ENCODE data around the gene CSN3.

CSN3 gene

DNA sequence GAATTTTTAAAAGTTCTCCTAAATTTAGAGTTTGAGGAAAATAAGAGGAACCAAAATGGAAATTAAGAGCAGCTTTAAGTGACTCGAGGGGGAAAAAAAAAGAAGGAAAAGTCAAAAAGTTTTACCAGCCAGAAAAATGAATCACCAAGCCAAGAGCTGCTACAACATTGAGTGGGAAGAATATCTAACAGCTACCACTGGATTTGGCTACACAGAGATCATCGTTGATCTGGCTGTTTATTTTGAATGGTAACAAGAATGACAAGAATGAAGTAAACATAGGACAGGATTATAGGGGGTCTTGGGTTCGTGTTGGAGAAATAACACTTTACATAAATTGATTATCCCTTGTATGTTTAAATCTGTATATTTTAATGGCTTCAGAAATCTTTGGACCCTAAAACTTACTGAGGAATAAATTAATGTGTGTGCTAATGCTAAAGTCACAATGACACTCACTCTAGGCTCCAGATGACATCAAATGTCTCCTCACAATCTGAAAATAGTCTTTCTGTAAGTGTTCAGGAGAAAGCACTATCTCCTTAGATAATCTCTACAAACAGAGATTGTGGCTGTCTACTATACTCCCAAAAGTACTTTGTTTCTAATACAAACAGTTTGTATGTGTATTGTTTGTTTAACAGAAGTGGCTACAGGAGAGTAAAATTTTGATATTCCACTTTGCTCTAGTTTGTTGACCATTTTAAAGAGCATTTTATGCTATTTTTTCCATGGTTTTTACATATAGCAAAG is 3.1 kb upstream of the CSN3 start:
- FAIRE-seq: no peak
- DNase-seq (ENCODE audit: insufficient read length): no peak
- TF ChIP-seq TAF1 (IDR thresholded peaks at IDR 0.05; ENCODE audit: borderline replicate concordance, low read depth, low read length) (no peak), POLR2A (IDR thresholded peaks at IDR 0.05; ENCODE audit: low read depth, low read length) (no peak), POLR2AphosphoS5 (IDR thresholded peaks at IDR 0.05; ENCODE audit: low read depth, low read length) (no peak)

DNA sequence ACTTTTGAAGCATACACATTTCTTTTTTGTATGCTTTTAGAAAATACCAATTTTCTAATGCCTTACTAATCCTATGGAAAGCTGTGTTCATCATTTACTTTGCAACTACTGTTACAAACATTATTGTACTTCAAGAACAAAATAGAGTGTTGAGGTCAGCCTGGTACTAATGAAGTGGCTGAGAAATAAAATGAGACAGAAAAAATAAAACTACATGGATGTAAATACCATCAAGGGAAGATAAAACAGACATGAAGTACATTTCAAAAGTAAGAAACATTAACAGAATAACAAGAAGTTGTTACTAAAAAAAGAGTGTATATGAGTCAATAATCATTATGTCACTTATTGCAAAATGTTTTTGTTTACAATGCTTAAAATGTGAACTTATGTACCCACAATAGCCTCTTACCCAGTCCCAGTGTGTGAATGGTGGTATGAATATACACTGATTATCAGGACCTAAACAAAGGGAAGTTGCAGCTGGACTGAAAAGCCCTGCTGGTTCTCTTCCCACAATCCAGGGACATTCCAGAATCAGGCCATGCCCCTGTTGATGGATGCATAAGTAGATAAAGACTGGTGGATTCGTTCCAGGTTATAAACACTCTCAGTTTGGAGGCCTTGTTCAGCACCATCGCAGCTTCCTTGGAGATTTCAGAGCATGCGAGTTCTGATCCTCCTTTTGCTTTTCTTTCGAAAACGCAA is 2.4 kb upstream of the CSN3 start:
- no peak for FAIRE-seq
- no peak for DNase-seq (ENCODE audit: insufficient read length)
- TF ChIP-seq POLR2AphosphoS5 (IDR thresholded peaks at IDR 0.05; ENCODE audit: low read depth, low read length) (no peak), POLR2A (IDR thresholded peaks at IDR 0.05; ENCODE audit: low read depth, low read length) (no peak), TAF1 (IDR thresholded peaks at IDR 0.05; ENCODE audit: borderline replicate concordance, low read depth, low read length) (no peak)

DNA sequence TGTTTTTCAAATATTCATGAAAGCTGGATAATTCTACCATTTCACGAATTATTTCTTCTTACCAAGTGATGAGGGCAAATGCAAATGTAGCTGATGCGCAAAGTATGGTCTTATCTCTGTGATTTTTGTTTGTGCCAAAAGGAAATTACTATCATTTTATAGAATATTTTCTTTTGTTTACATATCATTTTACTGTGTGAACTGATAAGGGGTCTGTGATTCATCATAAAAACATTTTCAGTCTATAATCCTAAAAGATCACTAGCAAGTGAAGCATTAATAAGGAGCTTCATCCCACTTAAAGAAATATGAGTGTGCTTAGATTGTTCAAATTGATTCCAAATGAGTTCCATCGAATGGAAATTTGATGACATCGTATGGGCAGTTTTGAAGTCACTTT is 694 bp downstream of the CSN3 start:
- DNase-seq (ENCODE audit: insufficient read length): no peak
- TF ChIP-seq POLR2A (IDR thresholded peaks at IDR 0.05; ENCODE audit: low read depth, low read length) (no peak), TAF1 (IDR thresholded peaks at IDR 0.05; ENCODE audit: borderline replicate concordance, low read depth, low read length) (no peak), POLR2AphosphoS5 (IDR thresholded peaks at IDR 0.05; ENCODE audit: low read depth, low read length) (no peak)
- no peak for FAIRE-seq

DNA sequence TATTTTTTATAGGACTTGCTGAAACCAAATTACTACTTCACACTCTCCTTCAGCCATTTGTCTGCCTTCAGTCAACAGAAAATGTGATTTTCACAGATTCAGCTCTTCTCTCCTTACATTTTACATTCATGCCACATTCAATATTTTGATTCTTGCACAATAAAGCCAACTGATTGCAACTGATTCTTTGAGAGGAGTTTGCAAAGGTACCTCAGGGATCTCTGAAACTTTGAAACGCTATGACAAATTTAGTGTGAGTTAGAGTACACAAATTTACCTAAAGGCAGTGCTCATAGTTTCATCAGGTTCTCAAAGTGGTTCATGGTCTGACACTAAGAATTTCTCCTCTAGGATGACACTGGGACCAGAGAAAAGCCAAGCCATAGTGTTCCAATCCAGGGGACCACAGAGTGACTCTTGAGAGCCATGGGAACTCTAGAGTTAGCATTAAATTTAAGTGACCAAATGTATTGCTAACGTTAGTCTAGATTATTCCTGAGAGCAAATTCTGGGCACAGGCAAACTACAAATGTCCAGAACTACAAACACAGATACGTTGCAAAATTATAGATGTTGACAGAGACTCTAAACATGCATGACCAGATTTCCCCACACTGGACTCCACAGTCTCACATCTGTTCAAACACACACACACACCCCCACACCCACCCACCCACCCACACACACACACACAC is 9.0 kb downstream of the CSN3 start:
- TF ChIP-seq TAF1 (IDR thresholded peaks at IDR 0.05; ENCODE audit: borderline replicate concordance, low read depth, low read length): no peak
- no peak for TF ChIP-seq POLR2AphosphoS5 (IDR thresholded peaks at IDR 0.05; ENCODE audit: low read depth, low read length)
- TF ChIP-seq POLR2A (IDR thresholded peaks at IDR 0.05; ENCODE audit: low read depth, low read length): no peak
- no peak for DNase-seq (ENCODE audit: insufficient read length)
- no peak for FAIRE-seq

DNA sequence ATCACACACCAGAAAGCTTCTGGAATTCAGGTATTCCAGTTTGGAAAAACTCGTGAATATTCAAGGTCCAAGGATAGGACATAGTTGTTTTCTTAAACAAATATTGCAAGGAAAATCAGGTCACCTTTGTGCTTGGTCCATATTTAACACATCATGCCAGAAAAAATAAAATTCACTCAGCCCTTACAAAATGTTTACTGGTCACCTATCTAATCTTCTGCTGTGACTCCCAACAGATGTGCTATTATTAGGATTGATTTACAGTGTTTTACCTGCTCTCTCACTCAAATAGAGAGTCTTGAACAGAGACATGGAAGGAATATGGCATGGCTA is 9.5 kb downstream of the CSN3 start:
- FAIRE-seq (no peak), DNase-seq (ENCODE audit: insufficient read length) (no peak)
- TF ChIP-seq POLR2AphosphoS5 (IDR thresholded peaks at IDR 0.05; ENCODE audit: low read depth, low read length) (no peak), TAF1 (IDR thresholded peaks at IDR 0.05; ENCODE audit: borderline replicate concordance, low read depth, low read length) (no peak)

DNA sequence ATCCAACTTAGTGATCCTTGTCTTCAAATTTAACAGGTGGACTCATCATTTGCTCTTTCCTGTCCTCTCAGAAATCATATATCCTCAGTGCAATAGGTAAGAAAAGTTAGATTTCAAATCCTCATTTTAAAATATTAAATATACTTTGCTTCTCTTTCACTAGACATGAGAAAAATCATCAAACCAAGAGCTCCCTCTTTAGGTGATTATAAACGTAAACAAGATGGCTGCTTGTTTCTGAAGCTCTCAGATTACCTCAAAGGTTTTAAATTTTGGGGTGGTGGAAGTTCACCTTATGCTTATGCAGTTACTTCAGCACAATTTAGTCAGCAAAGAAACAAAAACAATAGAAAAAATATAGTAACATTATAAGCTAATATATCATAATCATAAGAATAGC is 27.3 kb downstream of the CSN3 start:
- no peak for FAIRE-seq
- DNase-seq (ENCODE audit: insufficient read length): no peak
- TF ChIP-seq POLR2AphosphoS5 (IDR thresholded peaks at IDR 0.05; ENCODE audit: low read depth, low read length): no peak
- TF ChIP-seq POLR2A (IDR thresholded peaks at IDR 0.05; ENCODE audit: low read depth, low read length): no peak
- TF ChIP-seq TAF1 (IDR thresholded peaks at IDR 0.05; ENCODE audit: borderline replicate concordance, low read depth, low read length): no peak

DNA sequence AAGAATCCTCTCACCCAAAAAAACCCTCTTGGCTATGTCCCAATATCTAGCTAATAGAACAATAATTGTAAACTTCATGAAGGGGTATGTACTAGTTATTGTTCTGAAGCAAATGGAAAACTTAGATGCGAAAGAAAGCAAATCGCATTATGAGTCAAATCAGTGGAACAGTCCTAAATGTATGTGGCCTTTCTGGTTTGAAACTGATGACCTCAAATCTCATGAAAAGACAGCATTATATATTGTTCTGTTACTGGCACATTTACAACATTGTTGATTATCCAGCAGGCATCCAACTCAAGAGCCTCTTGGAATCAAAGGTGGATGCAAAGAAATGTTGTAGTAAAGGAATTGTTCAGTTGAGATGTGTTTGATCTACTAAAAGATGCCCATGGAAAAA is 34.7 kb downstream of the CSN3 start:
- TF ChIP-seq POLR2A (IDR thresholded peaks at IDR 0.05; ENCODE audit: low read depth, low read length): no peak
- no peak for TF ChIP-seq POLR2AphosphoS5 (IDR thresholded peaks at IDR 0.05; ENCODE audit: low read depth, low read length)
- TF ChIP-seq TAF1 (IDR thresholded peaks at IDR 0.05; ENCODE audit: borderline replicate concordance, low read depth, low read length): no peak
- DNase-seq (ENCODE audit: insufficient read length) (no peak), FAIRE-seq (no peak)

DNA sequence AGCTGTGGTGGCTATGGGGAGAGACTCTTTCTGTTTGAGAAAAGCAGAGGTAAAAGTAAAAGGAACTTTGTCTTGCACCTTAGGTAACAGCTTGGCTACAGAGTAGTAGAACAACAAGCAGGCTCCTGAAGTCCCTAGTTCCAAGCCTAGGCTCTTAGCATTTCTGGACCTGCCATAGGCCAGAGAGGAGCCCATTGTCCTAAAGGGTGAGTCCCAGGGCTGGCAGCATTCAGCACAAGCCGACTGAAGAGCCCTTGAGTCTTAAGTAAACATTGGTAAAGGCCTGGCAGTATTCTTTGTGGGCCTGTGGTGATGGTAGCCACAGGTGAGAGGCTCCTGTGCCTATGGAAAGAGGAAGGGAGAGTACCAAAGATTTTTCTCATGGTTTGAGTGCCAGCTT is 38.2 kb downstream of the CSN3 start:
- DNase-seq (ENCODE audit: insufficient read length) (no peak), FAIRE-seq (no peak)
- no peak for TF ChIP-seq POLR2AphosphoS5 (IDR thresholded peaks at IDR 0.05; ENCODE audit: low read depth, low read length)
- no peak for TF ChIP-seq POLR2A (IDR thresholded peaks at IDR 0.05; ENCODE audit: low read depth, low read length)
- no peak for TF ChIP-seq TAF1 (IDR thresholded peaks at IDR 0.05; ENCODE audit: borderline replicate concordance, low read depth, low read length)

DNA sequence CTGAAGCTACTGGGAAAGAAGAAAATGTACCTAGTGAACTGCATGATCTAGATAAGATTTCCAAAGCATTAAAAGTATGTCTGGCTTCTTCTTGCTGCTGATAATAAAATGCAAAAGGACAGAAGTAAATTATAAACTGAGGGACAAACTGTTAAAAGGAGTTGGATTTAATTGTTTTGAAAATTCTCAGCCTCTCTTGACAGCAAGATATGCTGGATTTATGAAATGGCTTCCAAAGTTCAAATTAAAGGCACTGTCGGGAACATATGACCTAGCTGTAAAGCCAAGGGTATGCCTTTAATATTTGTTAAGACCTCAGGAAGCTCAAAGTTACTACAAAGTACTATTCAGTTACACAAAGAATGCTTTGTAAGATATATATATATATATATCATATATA is 46.3 kb downstream of the CSN3 start:
- DNase-seq (ENCODE audit: insufficient read length) (no peak), FAIRE-seq (no peak)
- TF ChIP-seq TAF1 (IDR thresholded peaks at IDR 0.05; ENCODE audit: borderline replicate concordance, low read depth, low read length): no peak
- no peak for TF ChIP-seq POLR2A (IDR thresholded peaks at IDR 0.05; ENCODE audit: low read depth, low read length)
- no peak for TF ChIP-seq POLR2AphosphoS5 (IDR thresholded peaks at IDR 0.05; ENCODE audit: low read depth, low read length)

DNA sequence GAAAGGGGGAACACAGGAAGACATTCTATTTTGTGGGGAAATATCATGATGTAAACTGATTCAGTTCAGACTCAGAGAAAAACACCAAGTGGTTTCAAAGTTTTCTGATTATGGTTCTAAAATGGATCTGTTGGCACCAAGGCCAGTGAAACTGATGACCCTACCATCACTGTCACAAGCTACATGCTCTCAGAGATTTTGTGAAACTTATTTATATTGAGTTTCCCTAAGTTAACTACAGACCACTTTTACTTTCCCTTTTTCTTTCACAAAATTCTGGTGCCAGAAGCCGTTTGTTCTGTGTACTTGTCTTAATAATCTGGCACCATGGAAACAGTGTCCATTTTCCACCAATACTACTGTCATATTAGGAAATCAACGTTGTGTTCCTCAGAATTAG is 48.9 kb downstream of the CSN3 start:
- TF ChIP-seq TAF1 (IDR thresholded peaks at IDR 0.05; ENCODE audit: borderline replicate concordance, low read depth, low read length) (no peak), POLR2A (IDR thresholded peaks at IDR 0.05; ENCODE audit: low read depth, low read length) (no peak), POLR2AphosphoS5 (IDR thresholded peaks at IDR 0.05; ENCODE audit: low read depth, low read length) (no peak)
- DNase-seq (ENCODE audit: insufficient read length) (no peak), FAIRE-seq (peak; percentile 33)

DNA sequence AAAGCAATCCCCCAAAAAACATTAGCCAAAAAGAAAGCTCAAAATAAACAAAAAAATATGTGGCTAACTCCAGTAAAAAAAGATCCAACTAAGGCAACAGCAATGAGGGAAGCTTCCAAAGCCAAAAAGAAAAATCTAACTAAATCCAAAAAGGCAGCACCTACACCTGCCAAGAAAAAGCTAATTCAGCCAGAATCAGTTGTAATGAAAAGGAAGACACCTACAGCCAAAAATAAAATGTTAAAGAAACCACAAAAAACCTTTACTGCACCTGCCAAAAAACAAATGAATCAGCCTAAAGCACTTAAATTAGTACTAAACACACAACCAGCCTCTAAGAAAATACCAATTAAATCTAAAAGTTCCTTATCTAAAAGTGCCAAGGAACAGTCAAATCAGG is 55.2 kb downstream of the CSN3 start:
- DNase-seq (ENCODE audit: insufficient read length) (no peak), FAIRE-seq (no peak)
- TF ChIP-seq POLR2AphosphoS5 (IDR thresholded peaks at IDR 0.05; ENCODE audit: low read depth, low read length): no peak
- TF ChIP-seq POLR2A (IDR thresholded peaks at IDR 0.05; ENCODE audit: low read depth, low read length): no peak
- TF ChIP-seq TAF1 (IDR thresholded peaks at IDR 0.05; ENCODE audit: borderline replicate concordance, low read depth, low read length): no peak

DNA sequence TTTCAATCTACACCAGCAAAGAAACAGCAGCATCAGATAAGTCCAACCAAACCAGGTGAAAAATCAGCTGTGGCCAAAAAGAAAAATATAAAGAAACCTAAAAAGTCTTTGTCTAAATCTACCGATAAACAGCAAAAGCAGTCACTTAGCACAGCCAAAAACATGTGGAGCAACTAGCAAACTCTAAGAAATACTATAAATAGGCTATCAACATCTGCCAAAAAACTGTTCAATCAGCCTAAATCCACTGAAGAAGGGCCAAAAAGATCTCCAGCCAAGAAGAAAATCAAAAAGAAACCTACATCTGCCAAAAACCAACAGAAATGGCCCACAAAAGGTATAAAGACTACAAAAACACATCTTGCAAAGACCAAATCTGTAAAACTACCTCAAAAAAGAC is 55.7 kb downstream of the CSN3 start:
- TF ChIP-seq POLR2AphosphoS5 (IDR thresholded peaks at IDR 0.05; ENCODE audit: low read depth, low read length) (no peak), POLR2A (IDR thresholded peaks at IDR 0.05; ENCODE audit: low read depth, low read length) (no peak), TAF1 (IDR thresholded peaks at IDR 0.05; ENCODE audit: borderline replicate concordance, low read depth, low read length) (no peak)
- FAIRE-seq (no peak), DNase-seq (ENCODE audit: insufficient read length) (no peak)

Measured in GM12892 (cell line).